Measurements from ENCODE around the gene ZNF506. TPM values are rescaled to one million over a fixed set of nuclear protein-coding genes. Genes with fewer than 3 reads are reported as not detected.
"Not testable (repeated sequence)": the region's sequence is repeated elsewhere in the genome, so short reads cannot be mapped to it uniquely, and the experiment has no call there.

The ZNF506 gene
- total RNA-seq, 1 donor from 2014 or later = 12.9 TPM

DNA sequence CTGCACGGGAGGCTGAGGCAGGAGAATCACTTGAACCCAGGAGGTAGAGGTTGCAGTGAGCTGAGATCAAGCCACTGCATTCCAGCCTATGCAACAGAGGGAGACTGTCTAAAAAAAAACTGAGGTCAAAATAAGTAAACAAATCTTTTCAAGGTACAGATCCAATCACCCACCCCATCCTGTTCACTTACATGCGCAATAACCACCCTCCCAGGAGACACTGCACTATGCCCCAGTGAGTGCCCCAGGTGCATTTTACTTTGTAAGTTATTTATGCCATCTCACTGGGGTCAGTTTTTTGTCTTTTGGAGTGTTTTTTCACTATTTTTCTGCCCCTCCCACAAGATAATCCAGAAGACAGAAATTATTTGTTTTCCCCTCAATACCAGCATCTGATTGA is 37.2 kb upstream of the ZNF506 start:
- H3K27ac Mint-ChIP-seq (ENCODE audit: unreplicated experiment) = no peak overlapping the region
- no peak overlapping the region for H2AFZ ChIP-seq (ENCODE audit: low read depth, low read length)
- DNase-seq (ENCODE audit: low read depth) (no peak), FAIRE-seq (no peak)
- H3K4me2 ChIP-seq (ENCODE audit: low read length) = no peak overlapping the region
- no peak overlapping the region for H3K27ac ChIP-seq (ENCODE audit: low read depth, low read length)
- H3K4me3 Mint-ChIP-seq (ENCODE audit: unreplicated experiment) = no peak overlapping the region
- H3K27me3 ChIP-seq (ENCODE audit: insufficient read depth, low read length) = no peaks in the 10 kb centered on the region
- no peaks in the 10 kb centered on the region for H3K4me1 ChIP-seq (ENCODE audit: insufficient read depth, low read length)
- H3K9me3 ChIP-seq (ENCODE audit: insufficient read depth, low read depth, low read length) = peaks cover 3% of the 10 kb centered on the region
- no peaks in the 10 kb centered on the region for H3K79me2 ChIP-seq (ENCODE audit: insufficient read depth, low read length)
- no peaks in the 10 kb centered on the region for H4K20me1 ChIP-seq (ENCODE audit: insufficient read depth, low read length)
- no peak overlapping the region for H3K9ac ChIP-seq (ENCODE audit: low read length)
- no peaks in the 10 kb centered on the region for H3K27me3 Mint-ChIP-seq (ENCODE audit: low read depth, unreplicated experiment)
- no peak overlapping the region for H3K4me3 ChIP-seq (ENCODE audit: insufficient read depth, low read depth, low read length)
- H3K36me3 Mint-ChIP-seq (ENCODE audit: low read depth, unreplicated experiment) = peaks cover 6% of the 10 kb centered on the region
- TF ChIP-seq EZH2 (IDR thresholded peaks at IDR 0.05; ENCODE audit: insufficient read depth, low read length) = no peak
- TF ChIP-seq, protein P1, sequence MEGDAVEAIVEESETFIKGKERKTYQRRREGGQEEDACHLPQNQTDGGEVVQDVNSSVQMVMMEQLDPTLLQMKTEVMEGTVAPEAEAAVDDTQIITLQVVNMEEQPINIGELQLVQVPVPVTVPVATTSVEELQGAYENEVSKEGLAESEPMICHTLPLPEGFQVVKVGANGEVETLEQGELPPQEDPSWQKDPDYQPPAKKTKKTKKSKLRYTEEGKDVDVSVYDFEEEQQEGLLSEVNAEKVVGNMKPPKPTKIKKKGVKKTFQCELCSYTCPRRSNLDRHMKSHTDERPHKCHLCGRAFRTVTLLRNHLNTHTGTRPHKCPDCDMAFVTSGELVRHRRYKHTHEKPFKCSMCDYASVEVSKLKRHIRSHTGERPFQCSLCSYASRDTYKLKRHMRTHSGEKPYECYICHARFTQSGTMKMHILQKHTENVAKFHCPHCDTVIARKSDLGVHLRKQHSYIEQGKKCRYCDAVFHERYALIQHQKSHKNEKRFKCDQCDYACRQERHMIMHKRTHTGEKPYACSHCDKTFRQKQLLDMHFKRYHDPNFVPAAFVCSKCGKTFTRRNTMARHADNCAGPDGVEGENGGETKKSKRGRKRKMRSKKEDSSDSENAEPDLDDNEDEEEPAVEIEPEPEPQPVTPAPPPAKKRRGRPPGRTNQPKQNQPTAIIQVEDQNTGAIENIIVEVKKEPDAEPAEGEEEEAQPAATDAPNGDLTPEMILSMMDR (IDR thresholded peaks at IDR 0.05; ENCODE audit: insufficient read depth, low read depth, low read length) = no peak
- no peaks in the 10 kb centered on the region for H3K4me1 Mint-ChIP-seq (ENCODE audit: low read depth, unreplicated experiment)
- H3K9me3 Mint-ChIP-seq (ENCODE audit: unreplicated experiment) = peaks cover 45% of the 10 kb centered on the region
- no peaks in the 10 kb centered on the region for H3K36me3 ChIP-seq (ENCODE audit: insufficient read depth, low read length)

DNA sequence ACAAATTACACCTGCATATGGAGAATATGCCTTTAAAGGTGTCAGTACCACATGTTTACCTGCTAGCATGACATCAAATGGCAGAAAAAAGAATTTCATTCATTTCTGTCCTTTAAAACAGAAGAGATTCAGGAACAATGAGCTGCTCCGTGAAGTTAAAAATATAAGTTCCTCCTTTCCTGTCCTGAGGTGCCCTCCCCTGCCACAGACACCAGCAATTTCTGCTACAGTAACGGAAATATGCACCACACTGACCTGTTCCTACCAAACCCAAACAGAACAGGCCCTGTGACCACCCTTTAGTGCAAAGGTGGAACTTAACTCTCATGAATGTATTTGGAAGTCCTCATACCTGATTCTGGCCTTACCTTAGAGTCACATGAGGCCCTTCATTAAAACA is 30.2 kb upstream of the ZNF506 start:
- not testable (repeated sequence) for DNase-seq (ENCODE audit: low read depth); H3K4me3 Mint-ChIP-seq (ENCODE audit: unreplicated experiment); H3K79me2 ChIP-seq (ENCODE audit: insufficient read depth, low read length); H3K4me2 ChIP-seq (ENCODE audit: low read length); FAIRE-seq; H3K4me1 Mint-ChIP-seq (ENCODE audit: low read depth, unreplicated experiment); H3K4me3 ChIP-seq (ENCODE audit: insufficient read depth, low read depth, low read length); H2AFZ ChIP-seq (ENCODE audit: low read depth, low read length); H3K27ac ChIP-seq (ENCODE audit: low read depth, low read length); H3K27me3 Mint-ChIP-seq (ENCODE audit: low read depth, unreplicated experiment); H3K36me3 ChIP-seq (ENCODE audit: insufficient read depth, low read length); H3K27me3 ChIP-seq (ENCODE audit: insufficient read depth, low read length); H3K36me3 Mint-ChIP-seq (ENCODE audit: low read depth, unreplicated experiment); H3K4me1 ChIP-seq (ENCODE audit: insufficient read depth, low read length); H3K9ac ChIP-seq (ENCODE audit: low read length); H3K27ac Mint-ChIP-seq (ENCODE audit: unreplicated experiment); H3K9me3 ChIP-seq (ENCODE audit: insufficient read depth, low read depth, low read length); H4K20me1 ChIP-seq (ENCODE audit: insufficient read depth, low read length)
- H3K9me3 Mint-ChIP-seq (ENCODE audit: unreplicated experiment) = peaks cover 24% of the 10 kb centered on the region

DNA sequence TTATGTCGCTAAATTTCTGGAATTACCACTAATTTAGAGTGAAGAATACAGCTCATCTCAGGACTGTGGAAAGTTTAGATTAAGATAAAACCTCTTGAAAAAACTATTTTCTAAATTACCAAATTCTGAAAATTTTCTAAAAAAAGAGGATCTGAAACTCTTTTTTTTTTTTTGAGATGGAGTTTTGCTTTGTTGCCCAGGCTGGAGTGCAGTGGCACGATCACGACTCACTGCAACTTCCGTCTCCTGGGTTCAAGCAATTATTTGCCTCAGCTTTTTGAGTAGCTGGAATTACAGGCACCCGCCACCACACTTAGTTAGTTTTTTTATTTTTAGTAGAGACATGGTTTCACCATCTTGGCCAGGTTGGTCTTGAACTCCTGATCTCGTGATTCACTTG is 27.5 kb upstream of the ZNF506 start:
- H3K9me3 ChIP-seq (ENCODE audit: insufficient read depth, low read depth, low read length) = peaks cover 2% of the 10 kb centered on the region
- TF ChIP-seq, protein P1 (IDR thresholded peaks at IDR 0.05; ENCODE audit: insufficient read depth, low read depth, low read length) = no peak
- TF ChIP-seq EZH2 (IDR thresholded peaks at IDR 0.05; ENCODE audit: insufficient read depth, low read length) = no peak
- H3K4me1 ChIP-seq (ENCODE audit: insufficient read depth, low read length) = no peaks in the 10 kb centered on the region
- DNase-seq (ENCODE audit: low read depth) = no peak
- no peak for FAIRE-seq
- no peak overlapping the region for H2AFZ ChIP-seq (ENCODE audit: low read depth, low read length)
- H3K36me3 ChIP-seq (ENCODE audit: insufficient read depth, low read length) = no peaks in the 10 kb centered on the region
- H3K36me3 Mint-ChIP-seq (ENCODE audit: low read depth, unreplicated experiment) = no peaks in the 10 kb centered on the region
- H3K4me1 Mint-ChIP-seq (ENCODE audit: low read depth, unreplicated experiment) = no peaks in the 10 kb centered on the region
- no peak overlapping the region for H3K27ac ChIP-seq (ENCODE audit: low read depth, low read length)
- H3K4me3 ChIP-seq (ENCODE audit: insufficient read depth, low read depth, low read length) = no peak overlapping the region
- H3K27ac Mint-ChIP-seq (ENCODE audit: unreplicated experiment) = no peak overlapping the region
- H3K27me3 ChIP-seq (ENCODE audit: insufficient read depth, low read length) = no peaks in the 10 kb centered on the region
- no peak overlapping the region for H3K4me2 ChIP-seq (ENCODE audit: low read length)
- H4K20me1 ChIP-seq (ENCODE audit: insufficient read depth, low read length) = no peaks in the 10 kb centered on the region
- no peaks in the 10 kb centered on the region for H3K27me3 Mint-ChIP-seq (ENCODE audit: low read depth, unreplicated experiment)
- no peak overlapping the region for H3K4me3 Mint-ChIP-seq (ENCODE audit: unreplicated experiment)
- no peaks in the 10 kb centered on the region for H3K79me2 ChIP-seq (ENCODE audit: insufficient read depth, low read length)
- H3K9me3 Mint-ChIP-seq (ENCODE audit: unreplicated experiment) = peaks cover 18% of the 10 kb centered on the region
- no peak overlapping the region for H3K9ac ChIP-seq (ENCODE audit: low read length)

All from astrocyte (in vitro differentiated cells and primary cell).